ENCODE results near the gene FBLN5.
A peak's percentile ranks its signal among the peaks of the same experiment; 100 is the strongest.

DNA sequence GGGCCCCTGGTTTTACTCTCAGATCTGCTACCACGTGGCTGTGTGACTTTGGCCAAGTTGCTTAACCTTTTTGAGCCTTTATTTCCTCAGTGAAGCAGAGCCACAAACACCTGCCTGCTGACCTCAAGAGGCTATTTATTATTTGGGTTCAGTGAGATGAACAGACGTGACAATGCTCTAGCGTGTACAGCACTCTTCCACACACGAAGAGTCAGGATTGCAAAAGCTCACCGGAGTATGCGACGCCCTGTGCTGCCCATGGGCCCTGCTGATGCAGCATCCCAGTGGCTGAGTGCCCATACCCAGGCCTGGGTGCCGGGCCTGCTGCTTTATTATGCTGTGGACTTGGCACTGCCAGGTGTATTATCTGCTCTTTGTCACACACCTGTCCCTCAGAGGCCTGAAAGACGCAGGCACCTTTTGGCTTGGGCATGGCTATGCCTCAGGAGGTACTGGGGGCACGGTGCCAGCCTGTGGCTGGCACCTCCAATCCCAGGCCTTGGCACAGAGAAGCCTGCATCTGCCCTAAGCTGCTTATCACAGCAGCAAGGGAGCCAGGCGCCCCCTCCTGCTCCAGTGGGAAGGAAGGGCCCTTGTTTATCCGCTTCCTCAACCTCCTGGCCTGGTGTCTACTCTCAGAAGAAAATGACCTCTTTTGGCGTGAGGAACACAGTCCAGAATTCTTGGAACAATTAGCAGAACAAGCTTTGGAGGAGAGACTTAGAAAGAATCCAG lies 57.9 kb downstream of the FBLN5 start:
- TF ChIP-seq, protein P1, sequence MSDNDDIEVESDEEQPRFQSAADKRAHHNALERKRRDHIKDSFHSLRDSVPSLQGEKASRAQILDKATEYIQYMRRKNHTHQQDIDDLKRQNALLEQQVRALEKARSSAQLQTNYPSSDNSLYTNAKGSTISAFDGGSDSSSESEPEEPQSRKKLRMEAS (IDR thresholded peaks at IDR 0.05), result peak; percentile 77
- no peak for TF ChIP-seq REST (IDR thresholded peaks at IDR 0.05)
- peak; percentile 36 for TF ChIP-seq HNF4G (IDR thresholded peaks at IDR 0.05)
- TF ChIP-seq, protein P2, sequence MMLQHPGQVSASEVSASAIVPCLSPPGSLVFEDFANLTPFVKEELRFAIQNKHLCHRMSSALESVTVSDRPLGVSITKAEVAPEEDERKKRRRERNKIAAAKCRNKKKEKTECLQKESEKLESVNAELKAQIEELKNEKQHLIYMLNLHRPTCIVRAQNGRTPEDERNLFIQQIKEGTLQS (IDR thresholded peaks at IDR 0.05), result peak; percentile 1
- peak; percentile 81 for TF ChIP-seq SP1 (IDR thresholded peaks at IDR 0.05)
- TF ChIP-seq, protein P3, sequence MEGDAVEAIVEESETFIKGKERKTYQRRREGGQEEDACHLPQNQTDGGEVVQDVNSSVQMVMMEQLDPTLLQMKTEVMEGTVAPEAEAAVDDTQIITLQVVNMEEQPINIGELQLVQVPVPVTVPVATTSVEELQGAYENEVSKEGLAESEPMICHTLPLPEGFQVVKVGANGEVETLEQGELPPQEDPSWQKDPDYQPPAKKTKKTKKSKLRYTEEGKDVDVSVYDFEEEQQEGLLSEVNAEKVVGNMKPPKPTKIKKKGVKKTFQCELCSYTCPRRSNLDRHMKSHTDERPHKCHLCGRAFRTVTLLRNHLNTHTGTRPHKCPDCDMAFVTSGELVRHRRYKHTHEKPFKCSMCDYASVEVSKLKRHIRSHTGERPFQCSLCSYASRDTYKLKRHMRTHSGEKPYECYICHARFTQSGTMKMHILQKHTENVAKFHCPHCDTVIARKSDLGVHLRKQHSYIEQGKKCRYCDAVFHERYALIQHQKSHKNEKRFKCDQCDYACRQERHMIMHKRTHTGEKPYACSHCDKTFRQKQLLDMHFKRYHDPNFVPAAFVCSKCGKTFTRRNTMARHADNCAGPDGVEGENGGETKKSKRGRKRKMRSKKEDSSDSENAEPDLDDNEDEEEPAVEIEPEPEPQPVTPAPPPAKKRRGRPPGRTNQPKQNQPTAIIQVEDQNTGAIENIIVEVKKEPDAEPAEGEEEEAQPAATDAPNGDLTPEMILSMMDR (IDR thresholded peaks at IDR 0.05; ENCODE audit: low read depth, low read length, missing input control), result no peak
- peak; percentile 88 for TF ChIP-seq NR2F2 (IDR thresholded peaks at IDR 0.05)
- TF ChIP-seq RAD21 (IDR thresholded peaks at IDR 0.05), result no peak
- peak; percentile 91 to 95 for TF ChIP-seq RXRA (IDR thresholded peaks at IDR 0.05)

All from liver (tissue), 3 donors.